HFFc6 (cell line): ENCODE results near the gene CPEB1. TPM values are rescaled to one million over a fixed set of nuclear protein-coding genes. Genes with fewer than 3 reads are reported as not detected.

Experiments used
- DNase-seq: peaks from one replicate; pipeline ENCODE4 v3.0.0-alpha.2; 2018
- H3K27ac Mint-ChIP-seq: 2 replicates; pipeline ENCODE4 v1.8.0; 2020; ENCODE audit warnings: mild to moderate bottlenecking, mixed read lengths
- H3K27me3 Mint-ChIP-seq: 2 replicates; pipeline ENCODE4 v1.8.0; 2021; ENCODE audit warnings: mild to moderate bottlenecking, moderate library complexity, mixed read lengths; ENCODE audit not compliant: insufficient read depth
- H3K36me3 Mint-ChIP-seq: 2 replicates; pipeline ENCODE4 v1.8.0; 2021; ENCODE audit warnings: low read depth, mixed read lengths
- H3K4me1 Mint-ChIP-seq: 2 replicates; pipeline ENCODE4 v1.8.0; 2020; ENCODE audit warnings: low read depth, mixed read lengths
- H3K4me3 Mint-ChIP-seq: 2 replicates; pipeline ENCODE4 v1.8.0; 2020; ENCODE audit warnings: mild to moderate bottlenecking, moderate library complexity, mixed read lengths
- H3K9me3 Mint-ChIP-seq: 2 replicates; pipeline ENCODE4 v1.8.0; 2020; ENCODE audit warnings: mild to moderate bottlenecking, mixed read lengths
- total RNA-seq, 6 experiments: library from RNA; stranded (reverse); fragmentation: NEBNext Ultra II Directional; extraction: Animal tissue kit (Norgen Biotek cat#: 25700); gene quantifications; 2 replicates in 1 of 6; 3 replicates in 5 of 6; pipeline ENCODE4 v1.2.3, GENCODE V29; 2021
- TF ChIP-seq, protein P1 (sequence below): fragments of 200-600 bp; sonication (generic); IDR thresholded peaks from 2 replicates; pipeline ENCODE4 v1.5.0; 2021; ENCODE audit warnings: antibody characterized with exemption, mild to moderate bottlenecking

The CPEB1 gene
- total RNA-seq, 6 experiments from 2014 or later: 4.3 to 6.8 (median 5.6) TPM

DNA sequence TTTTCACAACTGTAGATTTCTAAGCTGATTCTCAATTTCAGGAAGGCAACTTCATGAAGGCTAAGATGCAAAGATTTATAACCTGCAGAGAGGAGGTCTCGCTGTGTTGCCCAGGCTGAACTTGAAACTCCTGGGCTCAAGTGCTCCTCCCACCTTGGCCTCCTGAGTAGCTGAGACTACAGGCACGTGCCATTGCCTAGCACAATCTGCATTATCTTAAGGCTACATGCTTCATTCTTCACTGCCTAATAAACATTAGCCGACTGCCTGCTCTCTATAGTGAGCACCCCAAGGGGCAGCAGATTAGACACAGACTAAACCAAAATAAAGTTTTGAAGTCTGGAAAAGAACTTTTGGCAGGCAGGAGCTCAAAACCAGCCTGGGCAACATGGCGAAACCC is 17.1 kb downstream of the CPEB1 start:
- TF ChIP-seq, protein P1, sequence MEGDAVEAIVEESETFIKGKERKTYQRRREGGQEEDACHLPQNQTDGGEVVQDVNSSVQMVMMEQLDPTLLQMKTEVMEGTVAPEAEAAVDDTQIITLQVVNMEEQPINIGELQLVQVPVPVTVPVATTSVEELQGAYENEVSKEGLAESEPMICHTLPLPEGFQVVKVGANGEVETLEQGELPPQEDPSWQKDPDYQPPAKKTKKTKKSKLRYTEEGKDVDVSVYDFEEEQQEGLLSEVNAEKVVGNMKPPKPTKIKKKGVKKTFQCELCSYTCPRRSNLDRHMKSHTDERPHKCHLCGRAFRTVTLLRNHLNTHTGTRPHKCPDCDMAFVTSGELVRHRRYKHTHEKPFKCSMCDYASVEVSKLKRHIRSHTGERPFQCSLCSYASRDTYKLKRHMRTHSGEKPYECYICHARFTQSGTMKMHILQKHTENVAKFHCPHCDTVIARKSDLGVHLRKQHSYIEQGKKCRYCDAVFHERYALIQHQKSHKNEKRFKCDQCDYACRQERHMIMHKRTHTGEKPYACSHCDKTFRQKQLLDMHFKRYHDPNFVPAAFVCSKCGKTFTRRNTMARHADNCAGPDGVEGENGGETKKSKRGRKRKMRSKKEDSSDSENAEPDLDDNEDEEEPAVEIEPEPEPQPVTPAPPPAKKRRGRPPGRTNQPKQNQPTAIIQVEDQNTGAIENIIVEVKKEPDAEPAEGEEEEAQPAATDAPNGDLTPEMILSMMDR: no peak
- Mint-ChIP-seq H3K27me3 (peaks cover 4% of the 10 kb centered on the region; the same call in 1 of the 2 replicates), H3K36me3 (no peaks in the 10 kb centered on the region), H3K9me3 (no peaks in the 10 kb centered on the region), H3K27ac (no peak overlapping the region), H3K4me3 (no peak overlapping the region), H3K4me1 (no peaks in the 10 kb centered on the region)
- no peak for DNase-seq

DNA sequence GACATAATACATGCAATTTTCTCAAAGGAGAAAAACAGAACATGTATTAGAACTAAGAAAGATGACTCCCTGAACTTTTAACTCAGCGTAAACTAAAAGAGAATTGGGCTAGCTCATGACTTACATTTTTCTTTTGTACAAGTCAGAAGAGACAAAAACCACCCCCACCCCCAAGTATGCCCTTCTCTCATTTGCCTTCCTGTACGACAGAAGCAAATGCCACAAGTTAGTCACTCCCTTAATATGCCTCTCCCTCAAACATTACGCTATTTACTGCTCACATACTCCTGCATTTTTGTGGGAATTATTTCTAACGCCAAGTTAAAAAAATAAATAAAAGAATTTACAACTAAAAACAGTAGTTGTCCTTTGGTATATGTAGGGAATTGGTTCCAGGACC is 22.0 kb downstream of the CPEB1 start:
- no peak overlapping the region for H3K4me3 Mint-ChIP-seq
- DNase-seq: peak; percentile 6
- peaks cover 8% of the 10 kb centered on the region for H3K4me1 Mint-ChIP-seq
- peaks cover 4% of the 10 kb centered on the region; the same call in 1 of the 2 replicates for H3K27me3 Mint-ChIP-seq
- H3K9me3 Mint-ChIP-seq: no peaks in the 10 kb centered on the region
- TF ChIP-seq, protein P1: no peak
- H3K27ac Mint-ChIP-seq: no peak overlapping the region; the same call in 1 of the 2 replicates
- H3K36me3 Mint-ChIP-seq: no peaks in the 10 kb centered on the region

DNA sequence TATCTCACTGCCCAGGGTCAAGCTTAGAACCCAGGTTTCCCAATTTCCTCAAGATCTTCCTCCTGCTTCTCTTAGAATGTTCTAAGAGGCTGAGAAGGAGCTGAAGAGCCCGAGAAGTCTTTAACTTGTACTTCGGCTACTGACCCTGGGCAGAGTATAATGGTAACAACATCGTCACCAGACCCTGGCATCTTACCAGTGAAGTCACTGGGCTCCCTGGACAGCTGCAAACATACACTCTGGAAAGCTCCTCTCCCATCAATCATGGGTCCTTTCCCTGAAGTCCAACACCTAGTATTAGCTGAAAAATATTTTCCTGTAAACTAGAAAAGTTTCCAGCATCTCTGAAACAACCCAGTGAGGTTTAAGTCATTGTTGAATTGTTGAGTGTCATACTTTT is 22.7 kb downstream of the CPEB1 start:
- H3K9me3 Mint-ChIP-seq: no peaks in the 10 kb centered on the region
- TF ChIP-seq, protein P1: no peak
- DNase-seq: no peak
- H3K4me3 Mint-ChIP-seq: no peak overlapping the region
- H3K4me1 Mint-ChIP-seq: peaks cover 8% of the 10 kb centered on the region
- peaks cover 4% of the 10 kb centered on the region; the same call in 1 of the 2 replicates for H3K27me3 Mint-ChIP-seq
- no peak overlapping the region for H3K27ac Mint-ChIP-seq
- H3K36me3 Mint-ChIP-seq: no peaks in the 10 kb centered on the region

DNA sequence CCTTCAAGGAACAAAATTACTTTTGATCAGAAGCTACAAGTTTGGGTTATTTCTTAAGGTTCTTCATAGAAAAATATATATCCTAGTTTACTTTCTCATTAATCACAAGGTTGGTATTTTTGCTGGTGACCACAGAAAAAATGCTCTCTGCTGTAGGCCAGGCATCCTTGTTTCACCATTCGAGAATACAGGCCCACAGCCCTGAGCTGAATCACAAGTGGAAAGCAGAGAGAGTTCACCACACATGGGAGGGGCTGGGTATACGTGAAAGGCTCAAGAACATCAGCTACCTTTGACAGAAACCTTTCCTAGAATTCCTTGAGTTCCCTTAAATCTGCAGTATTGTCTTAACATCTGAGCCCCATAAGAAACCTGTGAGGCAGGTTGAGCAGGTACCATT is 23.2 kb downstream of the CPEB1 start:
- TF ChIP-seq, protein P1: no peak
- H3K27me3 Mint-ChIP-seq: peaks cover 4% of the 10 kb centered on the region; the same call in 1 of the 2 replicates
- peaks cover 8% of the 10 kb centered on the region for H3K4me1 Mint-ChIP-seq
- no peaks in the 10 kb centered on the region for H3K9me3 Mint-ChIP-seq
- H3K27ac Mint-ChIP-seq: no peak overlapping the region
- H3K36me3 Mint-ChIP-seq: no peaks in the 10 kb centered on the region
- DNase-seq: peak; percentile 60
- H3K4me3 Mint-ChIP-seq: no peak overlapping the region

DNA sequence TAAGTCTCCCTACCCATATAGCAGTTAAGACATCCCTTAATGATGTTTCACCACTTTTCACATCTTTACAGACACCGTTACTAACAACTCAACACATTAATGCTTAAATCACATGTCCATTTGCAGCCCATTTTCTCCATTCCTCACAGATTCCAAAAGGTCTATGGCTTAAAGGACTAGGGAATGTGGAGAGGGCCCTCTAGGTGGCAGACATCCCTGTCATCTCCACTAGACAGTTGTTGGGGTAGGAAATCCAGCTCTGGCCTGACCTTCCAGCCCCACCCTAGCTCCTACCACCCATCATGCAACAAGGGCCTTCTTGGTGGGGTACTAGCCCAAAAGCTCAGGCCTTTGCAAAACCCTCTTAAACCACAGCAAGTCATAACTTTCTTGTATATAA is 25.2 kb downstream of the CPEB1 start:
- peaks cover 8% of the 10 kb centered on the region for H3K4me1 Mint-ChIP-seq
- no peaks in the 10 kb centered on the region for H3K27me3 Mint-ChIP-seq
- no peaks in the 10 kb centered on the region for H3K36me3 Mint-ChIP-seq
- H3K27ac Mint-ChIP-seq: no peak overlapping the region
- H3K9me3 Mint-ChIP-seq: no peaks in the 10 kb centered on the region
- no peak overlapping the region for H3K4me3 Mint-ChIP-seq
- TF ChIP-seq, protein P1: peak; percentile 30; the same call in 1 of the 2 replicates
- no peak for DNase-seq

DNA sequence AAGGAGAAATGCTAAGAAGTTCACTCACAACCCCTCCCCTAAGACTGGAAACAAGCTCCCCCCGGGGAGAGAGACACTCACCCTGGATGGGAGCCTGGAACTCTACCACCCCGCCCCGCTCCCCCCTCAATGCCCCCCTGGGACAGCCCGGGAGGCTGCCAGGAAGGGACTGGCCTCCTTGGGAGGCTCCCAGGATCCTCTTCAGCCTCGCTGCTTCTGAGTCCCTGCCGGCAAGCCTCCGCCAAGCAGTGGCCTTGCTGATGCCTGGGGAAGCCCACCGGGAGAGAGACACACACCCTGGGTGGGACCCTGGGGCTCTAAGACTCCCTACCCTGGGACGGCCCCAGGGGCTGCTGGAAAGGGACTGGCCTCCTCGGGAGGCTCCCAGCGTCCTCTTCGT is 33.4 kb downstream of the CPEB1 start:
- no peaks in the 10 kb centered on the region for H3K4me1 Mint-ChIP-seq

More for the DNA sequence above, 33.4 kb downstream of the CPEB1 start:
- Mint-ChIP-seq H3K27me3 (peaks cover 5% of the 10 kb centered on the region; the same call in 1 of the 2 replicates), H3K36me3 (no peaks in the 10 kb centered on the region), H3K4me3 (no peak overlapping the region), H3K9me3 (no peaks in the 10 kb centered on the region), H3K27ac (no peak overlapping the region)
- no peak for DNase-seq
- TF ChIP-seq, protein P1: no peak
